NK-92 treated with Interleukin-12 subunit alpha and Interleukin-12 subunit beta, amount 100 ng/mL, for 24 hours (cell line): ENCODE measurements around the gene FAM32A.

Experiments used
- DNase-seq: peaks from one replicate; lab custom pipeline; 2025; lab: John Stamatoyannopoulos, UW

FAM32A gene

GRCh38 chr19:16185123-16185767, at the start of gene FAM32A:
TSS of gene FAM32A (plus strand) at chr19:16185410. CDS start at chr19:16185443, 33 bp downstream.
- DNase-seq, result peak; percentile 97

GRCh38 chr19:16135430-16136127, 49.6 kb upstream of the FAM32A start:
- DNase-seq, result no peak

- peak; percentile 20 for DNase-seq
Measured at GRCh38 chr19:16136185-16136999, 48.8 kb upstream of the FAM32A start.

- DNase-seq, result peak; percentile 72
Measured at GRCh38 chr19:16139752-16140151, 45.5 kb upstream of the FAM32A start.

- DNase-seq, result peak; percentile 73
Measured at GRCh38 chr19:16141043-16141442, 44.2 kb upstream of the FAM32A start.

GRCh38 chr19:16142032-16142580, 43.1 kb upstream of the FAM32A start:
- DNase-seq, result no peak

- peak; percentile 72 for DNase-seq
Measured at GRCh38 chr19:16143399-16144215, 41.6 kb upstream of the FAM32A start, which contains the start of gene HSH2D. TSS of gene HSH2D (plus strand) at chr19:16143685. CDS start at chr19:16148751, 5,066 bp downstream.

GRCh38 chr19:16144216-16144581, 41.0 kb upstream of the FAM32A start:
- DNase-seq, result no peak

GRCh38 chr19:16146112-16146511, 39.1 kb upstream of the FAM32A start:
- DNase-seq, result no peak

GRCh38 chr19:16148443-16149229, 36.6 kb upstream of the FAM32A start:
- DNase-seq, result no peak

GRCh38 chr19:16153582-16154336, 31.5 kb upstream of the FAM32A start:
- no peak for DNase-seq

GRCh38 chr19:16154557-16154956, 30.7 kb upstream of the FAM32A start:
- no peak for DNase-seq

- no peak for DNase-seq
Measured at GRCh38 chr19:16155128-16155527, 30.1 kb upstream of the FAM32A start.

- DNase-seq, result no peak
Measured at GRCh38 chr19:16156904-16157303, 28.3 kb upstream of the FAM32A start.

- no peak for DNase-seq
Measured at GRCh38 chr19:16157601-16158000, 27.6 kb upstream of the FAM32A start.

- no peak for DNase-seq
Measured at GRCh38 chr19:16159655-16160054, 25.6 kb upstream of the FAM32A start.

- no peak for DNase-seq
Measured at GRCh38 chr19:16160445-16160942, 24.7 kb upstream of the FAM32A start.

- DNase-seq, result no peak
Measured at GRCh38 chr19:16160943-16161560, 24.2 kb upstream of the FAM32A start.

GRCh38 chr19:16161840-16162239, 23.4 kb upstream of the FAM32A start:
- DNase-seq, result no peak
